HepG2 (cell line): Measurements from ENCODE around the gene ATP9A. TPM values are rescaled to one million over a fixed set of nuclear protein-coding genes. Genes with fewer than 3 reads are reported as not detected.

Experiments used
- ATM ChIP-seq: fragments of 450-650 bp; IDR thresholded peaks from 2 replicates; pipeline ENCODE4 v1.7.1; 2017; ENCODE audit warnings: mild to moderate bottlenecking, borderline replicate concordance
- CEBPB ChIP-seq: IDR thresholded peaks from 2 replicates; pipeline ENCODE4 v1.6.1; 2011; ENCODE audit warnings: low read depth, low read length, improper control_type of control experiment, borderline replicate concordance
- DR1 ChIP-seq: sonication (generic); formaldehyde crosslinking; IDR thresholded peaks from 2 replicates; pipeline ENCODE4 v1.8.0; 2021; ENCODE audit warnings: mild to moderate bottlenecking, missing genetic modification reagents, inconsistent platforms
- FOXA1 ChIP-seq, 2 experiments: fragments of 450-650 bp in 1 of 2; sonication (generic) in 1 of 2; formaldehyde crosslinking in 1 of 2; IDR thresholded peaks; 2 replicates each; pipeline versions ENCODE4 v1.4.0 to v1.6.1; 2016 to 2020; ENCODE audit warnings: missing genetic modification reagents in 1 of 2
- HMG20A ChIP-seq: IDR thresholded peaks from 2 replicates; pipeline ENCODE4 v1.6.1; 2016; ENCODE audit warnings: borderline replicate concordance
- NFRKB ChIP-seq: fragments of 450-650 bp; IDR thresholded peaks from 2 replicates; pipeline ENCODE4 v1.6.1; 2017
- SRSF9 ChIP-seq: fragments of 200-400 bp; formaldehyde crosslinking; IDR thresholded peaks from 2 replicates; pipeline ENCODE4 v1.6.1; 2018; ENCODE audit warnings: borderline replicate concordance, mild to moderate bottlenecking, low read depth, low read length; ENCODE audit not compliant: insufficient read depth, poor library complexity, severe bottlenecking
- TFDP1 ChIP-seq: IDR thresholded peaks from 2 replicates; pipeline ENCODE4 v1.6.1; 2016; ENCODE audit warnings: missing compliant biosample characterization, missing genetic modification reagents, borderline replicate concordance
- YEATS2 ChIP-seq: sonication (generic); formaldehyde crosslinking; IDR thresholded peaks from 2 replicates; pipeline ENCODE4 v1.4.0; 2020; ENCODE audit warnings: missing genetic modification reagents, borderline replicate concordance
- ZBTB2 ChIP-seq: sonication (generic); formaldehyde crosslinking; IDR thresholded peaks from 2 replicates; pipeline ENCODE4 v1.8.0; 2022; ENCODE audit warnings: low read depth, missing genetic modification reagents
- ZBTB26 ChIP-seq: IDR thresholded peaks from 2 replicates; pipeline ENCODE4 v1.6.1; 2016; ENCODE audit warnings: missing compliant biosample characterization, missing genetic modification reagents, borderline replicate concordance
- ZBTB39 ChIP-seq: sonication (generic); formaldehyde crosslinking; IDR thresholded peaks from 2 replicates; pipeline ENCODE4 v1.5.0; 2020; ENCODE audit warnings: missing genetic modification reagents
- ZNF180 ChIP-seq: sonication (generic); formaldehyde crosslinking; IDR thresholded peaks from 2 replicates; pipeline ENCODE4 v1.4.0; 2020; ENCODE audit warnings: low read depth, missing genetic modification reagents, borderline replicate concordance
- ZNF282 ChIP-seq: fragments of 450-650 bp; IDR thresholded peaks from 2 replicates; pipeline ENCODE4 v1.6.1; 2018; ENCODE audit not compliant: partially characterized antibody
- ZNF598 ChIP-seq: sonication (generic); formaldehyde crosslinking; IDR thresholded peaks from 2 replicates; pipeline ENCODE4 v1.5.1; 2020; ENCODE audit warnings: mild to moderate bottlenecking, missing genetic modification reagents, borderline replicate concordance
- ZNF644 ChIP-seq: IDR thresholded peaks from 2 replicates; pipeline ENCODE4 v1.6.1; 2016; ENCODE audit warnings: low read depth
- ZNF761 ChIP-seq: sonication (generic); formaldehyde crosslinking; conservative IDR thresholded peaks from 2 replicates; pipeline ENCODE4 v1.4.0; 2020; ENCODE audit warnings: mild to moderate bottlenecking, missing genetic modification reagents
- ZNF775 ChIP-seq: sonication (generic); formaldehyde crosslinking; IDR thresholded peaks from 2 replicates; pipeline ENCODE4 v1.4.0; 2020; ENCODE audit warnings: missing genetic modification reagents, mild to moderate bottlenecking, moderate library complexity, borderline replicate concordance
- polyA plus RNA-seq, 8 experiments: library from polyadenylated mRNA; depleted of rRNA in 3 of 8; stranded (reverse) in 7 of 8; unstranded in 1 of 8; fragments of >200 nt; fragmentation: Illumina TruSeq in 4 of 8; extraction: Trizol in 4 of 8; gene quantifications; 2 replicates each; pipeline versions ENCODE4 v1.2.1 to v1.2.3, GENCODE V29; 2011 to 2016; ENCODE audit warnings: low read depth in 4 of 8, missing spikeins in 1 of 8, mixed read lengths in 1 of 8; ENCODE audit not compliant: insufficient read depth in 1 of 8
- total RNA-seq, 5 experiments: library from RNA; depleted of rRNA; stranded (reverse); fragments of >200 nt; fragmentation: Illumina TruSeq; extraction: Trizol; gene quantifications; 2 replicates each; pipeline ENCODE4 v1.2.3, GENCODE V29; 2016; ENCODE audit warnings: low read depth in 1 of 5
- TF ChIP-seq, protein P1 (sequence below): fragments of 450-650 bp; IDR thresholded peaks from 2 replicates; pipeline ENCODE4 v1.6.1; 2017; ENCODE audit warnings: mild to moderate bottlenecking

The ATP9A gene
- total and polyA plus RNA-seq, 2 of the 13 experiments (the other 11 are each of a cell fraction or from before 2014, with no cell fraction given) = 11.8 to 18.5 TPM

- TF ChIP-seq ZNF761 (CRISPR knock-in tag) (peak; percentile 59; the same call in 1 of the 2 replicates), NFRKB (no peak), ZBTB39 (CRISPR knock-in tag) (peak; percentile 53; the same call in 1 of the 2 replicates), YEATS2 (CRISPR knock-in tag) (peak; percentile 51; the same call in 1 of the 2 replicates), ZNF644 (no peak), SRSF9 (no peak), FOXA1 (IDR thresholded peaks at IDR 0.05) (no peak), FOXA1 (CRISPR knock-in tag; IDR thresholded peaks at IDR 0.05) (no peak; the same call in 1 of the 2 replicates), TFDP1 (CRISPR knock-in tag) (peak; percentile 71; the same call in 1 of the 2 replicates), ZBTB2 (no peak), HMG20A (CRISPR knock-in tag) (no peak), ZNF598 (CRISPR knock-in tag) (peak; percentile 68; the same call in 1 of the 2 replicates), ZNF282 (no peak), ZBTB26 (CRISPR knock-in tag) (peak; percentile 39; the same call in 1 of the 2 replicates), CEBPB (no peak), ATM (no peak), DR1 (CRISPR knock-in tag) (no peak), ZNF180 (CRISPR knock-in tag) (0 out of 2 replicates have a peak, but pooled peaks have one; percentile 36), ZNF775 (no peak)
- TF ChIP-seq, protein P1, sequence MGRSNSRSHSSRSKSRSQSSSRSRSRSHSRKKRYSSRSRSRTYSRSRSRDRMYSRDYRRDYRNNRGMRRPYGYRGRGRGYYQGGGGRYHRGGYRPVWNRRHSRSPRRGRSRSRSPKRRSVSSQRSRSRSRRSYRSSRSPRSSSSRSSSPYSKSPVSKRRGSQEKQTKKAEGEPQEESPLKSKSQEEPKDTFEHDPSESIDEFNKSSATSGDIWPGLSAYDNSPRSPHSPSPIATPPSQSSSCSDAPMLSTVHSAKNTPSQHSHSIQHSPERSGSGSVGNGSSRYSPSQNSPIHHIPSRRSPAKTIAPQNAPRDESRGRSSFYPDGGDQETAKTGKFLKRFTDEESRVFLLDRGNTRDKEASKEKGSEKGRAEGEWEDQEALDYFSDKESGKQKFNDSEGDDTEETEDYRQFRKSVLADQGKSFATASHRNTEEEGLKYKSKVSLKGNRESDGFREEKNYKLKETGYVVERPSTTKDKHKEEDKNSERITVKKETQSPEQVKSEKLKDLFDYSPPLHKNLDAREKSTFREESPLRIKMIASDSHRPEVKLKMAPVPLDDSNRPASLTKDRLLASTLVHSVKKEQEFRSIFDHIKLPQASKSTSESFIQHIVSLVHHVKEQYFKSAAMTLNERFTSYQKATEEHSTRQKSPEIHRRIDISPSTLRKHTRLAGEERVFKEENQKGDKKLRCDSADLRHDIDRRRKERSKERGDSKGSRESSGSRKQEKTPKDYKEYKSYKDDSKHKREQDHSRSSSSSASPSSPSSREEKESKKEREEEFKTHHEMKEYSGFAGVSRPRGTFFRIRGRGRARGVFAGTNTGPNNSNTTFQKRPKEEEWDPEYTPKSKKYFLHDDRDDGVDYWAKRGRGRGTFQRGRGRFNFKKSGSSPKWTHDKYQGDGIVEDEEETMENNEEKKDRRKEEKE = no peak
Measured at GRCh38 chr20:51766994-51767866, 960 bp downstream of the ATP9A start (continued).
